Activated CD4-positive, CD25-positive, alpha-beta regulatory T cell treated with anti-CD3 and anti-CD28 coated beads, Interleukin-2, amount 50 U/mL, for 16 hours (primary cell): ENCODE results near the gene LTB.

Experiments
- DNase-seq: peaks from one replicate; pipeline ENCODE4 v3.0.0-alpha.2; 2020; ENCODE audit warnings: low read depth, low spot score

Gene LTB

GRCh38 chr6:31551371-31551770, 30.9 kb downstream of the LTB start:
- peak; percentile 38 for DNase-seq

GRCh38 chr6:31548544-31548873, 33.7 kb downstream of the LTB start:
- no peak for DNase-seq

- DNase-seq = no peak
These were observed 34.3 kb downstream of the LTB start for GRCh38 chr6:31547727-31548543.

- DNase-seq = peak; percentile 81
These were observed 35.1 kb downstream of the LTB start, which contains the start of gene NFKBIL1 for GRCh38 chr6:31546958-31547726. Gene NFKBIL1 (plus strand): TSS chr6:31547608. CDS start chr6:31547695, 87 bp downstream.

- peak; percentile 74 for DNase-seq
These were observed 35.8 kb downstream of the LTB start, which contains the start of gene ATP6V1G2 for GRCh38 chr6:31546339-31546957. Gene ATP6V1G2 (minus strand): TSS chr6:31546608. CDS start chr6:31546559, 49 bp downstream.

- no peak for DNase-seq
These were observed 36.9 kb downstream of the LTB start for GRCh38 chr6:31545291-31545690.

- no peak for DNase-seq
These were observed 37.5 kb downstream of the LTB start for GRCh38 chr6:31544676-31545075.

GRCh38 chr6:31543639-31544038, 38.6 kb downstream of the LTB start:
- DNase-seq = no peak

GRCh38 chr6:31541658-31542521, 40.3 kb downstream of the LTB start, which contains the start of gene DDX39B:
Gene DDX39B (minus strand): TSS chr6:31542003. CDS start chr6:31540532, 1,471 bp downstream.
- peak; percentile 90 for DNase-seq

GRCh38 chr6:31541059-31541657, 41.1 kb downstream of the LTB start:
- DNase-seq = peak; percentile 45

GRCh38 chr6:31540640-31541039, 41.6 kb downstream of the LTB start:
- no peak for DNase-seq

GRCh38 chr6:31538805-31539400, 43.3 kb downstream of the LTB start:
- DNase-seq = no peak

GRCh38 chr6:31535538-31536324, 46.5 kb downstream of the LTB start:
- no peak for DNase-seq

- no peak for DNase-seq
These were observed 47.6 kb downstream of the LTB start for GRCh38 chr6:31534521-31535040.

- no peak for DNase-seq
These were observed 48.2 kb downstream of the LTB start for GRCh38 chr6:31534011-31534410.

- DNase-seq = no peak
These were observed 48.8 kb downstream of the LTB start for GRCh38 chr6:31533455-31533841.

GRCh38 chr6:31532644-31533454, 49.4 kb downstream of the LTB start:
- no peak for DNase-seq
